K562 treated with DMSO at 1 percent for 12 hours (cell line): ENCODE data around the gene GASK1A. TPM values are rescaled to one million over a fixed set of nuclear protein-coding genes. Genes with fewer than 3 reads are reported as not detected.

Source experiments
- total RNA-seq: library from RNA; unstranded; fragments of 300-600 nt; gene quantifications from 2 replicates; pipeline ENCODE4 v1.2.3, GENCODE V29; 2022; ENCODE audit not compliant: insufficient read depth

GASK1A gene
- total RNA-seq: 0.38 and 0.51 TPM in 2 replicates

GRCh38 chr3:42979044-42979972, at the start of gene GASK1A:
Gene GASK1A (plus strand): TSS chr3:42979311. CDS start chr3:42979643, 332 bp downstream.

DNA sequence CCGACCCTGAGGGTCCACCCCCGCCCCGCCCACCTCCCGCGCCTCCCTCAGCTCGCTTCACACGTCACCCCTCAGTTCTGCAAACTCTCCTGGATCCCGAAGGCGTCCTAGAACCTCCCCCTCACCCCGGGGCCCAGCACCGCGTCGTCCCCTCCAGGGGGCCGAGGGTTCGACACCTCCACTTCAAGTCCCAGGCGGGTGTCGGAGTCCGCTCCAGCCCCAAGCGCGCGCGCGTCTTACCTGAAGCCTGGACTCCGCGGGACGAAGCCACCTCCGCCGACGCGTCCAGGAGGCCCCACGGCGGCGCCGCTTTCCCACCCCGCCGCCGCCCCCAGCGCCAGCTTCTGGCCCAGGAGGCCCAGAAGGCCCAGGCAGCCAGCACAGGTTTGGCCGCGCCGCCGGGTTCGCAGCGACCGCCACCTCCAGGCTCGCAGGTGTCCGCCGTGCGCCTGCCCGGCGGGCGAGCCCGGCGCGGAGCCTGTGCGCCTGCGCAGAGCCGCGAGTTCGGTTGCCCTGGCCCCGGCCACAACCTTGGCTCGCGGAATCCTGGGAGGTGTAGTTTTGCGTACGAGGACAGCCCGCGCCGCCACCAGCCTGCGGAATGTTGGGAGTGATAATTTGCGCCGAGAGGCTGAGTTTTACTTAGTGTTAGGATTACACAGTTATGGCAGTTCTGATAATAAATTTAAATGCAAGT, 126.6 kb downstream of the GASK1A start, which contains the start of gene POMGNT2:
Gene POMGNT2, minus strand, starts transcription at position 484 of the 697 bp plus-strand sequence. CDS start 24,648 bp downstream, outside the sequence.

Other genes starting within 250 kb of the GASK1A start
- not detected in 2 replicates for gene CCDC13, start 206.1 kb upstream of the GASK1A start, total RNA-seq
- 108 and 158 TPM in 2 replicates for gene HIGD1A, start 174.8 kb upstream of the GASK1A start, total RNA-seq
- 0.48 TPM in 1 of 2 replicates, not detected in the other for gene ACKR2, start 169.9 kb upstream of the GASK1A start, total RNA-seq
- gene CYP8B1, start 103.4 kb upstream of the GASK1A start, total RNA-seq: not detected in 2 replicates
- 0.27 and 1.4 TPM in 2 replicates for gene ZNF662, start 73.2 kb upstream of the GASK1A start, total RNA-seq
- 15.1 and 24.0 TPM in 2 replicates for gene POMGNT2, start 126.8 kb downstream of the GASK1A start, total RNA-seq